GM12874 (cell line): ENCODE measurements around the gene ZNF423.

Source experiments
- TF ChIP-seq, protein P1 (sequence below): IDR thresholded peaks from 2 replicates; pipeline ENCODE4 v1.5.1; 2011; ENCODE audit warnings: low read depth, mild to moderate bottlenecking, control low read depth, low read length, moderate library complexity; ENCODE audit not compliant: insufficient read depth

The ZNF423 gene

GRCh38 chr16:49766225-49766624 is 89.7 kb downstream of the ZNF423 start:
- TF ChIP-seq, protein P1, sequence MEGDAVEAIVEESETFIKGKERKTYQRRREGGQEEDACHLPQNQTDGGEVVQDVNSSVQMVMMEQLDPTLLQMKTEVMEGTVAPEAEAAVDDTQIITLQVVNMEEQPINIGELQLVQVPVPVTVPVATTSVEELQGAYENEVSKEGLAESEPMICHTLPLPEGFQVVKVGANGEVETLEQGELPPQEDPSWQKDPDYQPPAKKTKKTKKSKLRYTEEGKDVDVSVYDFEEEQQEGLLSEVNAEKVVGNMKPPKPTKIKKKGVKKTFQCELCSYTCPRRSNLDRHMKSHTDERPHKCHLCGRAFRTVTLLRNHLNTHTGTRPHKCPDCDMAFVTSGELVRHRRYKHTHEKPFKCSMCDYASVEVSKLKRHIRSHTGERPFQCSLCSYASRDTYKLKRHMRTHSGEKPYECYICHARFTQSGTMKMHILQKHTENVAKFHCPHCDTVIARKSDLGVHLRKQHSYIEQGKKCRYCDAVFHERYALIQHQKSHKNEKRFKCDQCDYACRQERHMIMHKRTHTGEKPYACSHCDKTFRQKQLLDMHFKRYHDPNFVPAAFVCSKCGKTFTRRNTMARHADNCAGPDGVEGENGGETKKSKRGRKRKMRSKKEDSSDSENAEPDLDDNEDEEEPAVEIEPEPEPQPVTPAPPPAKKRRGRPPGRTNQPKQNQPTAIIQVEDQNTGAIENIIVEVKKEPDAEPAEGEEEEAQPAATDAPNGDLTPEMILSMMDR, result no peak

DNA sequence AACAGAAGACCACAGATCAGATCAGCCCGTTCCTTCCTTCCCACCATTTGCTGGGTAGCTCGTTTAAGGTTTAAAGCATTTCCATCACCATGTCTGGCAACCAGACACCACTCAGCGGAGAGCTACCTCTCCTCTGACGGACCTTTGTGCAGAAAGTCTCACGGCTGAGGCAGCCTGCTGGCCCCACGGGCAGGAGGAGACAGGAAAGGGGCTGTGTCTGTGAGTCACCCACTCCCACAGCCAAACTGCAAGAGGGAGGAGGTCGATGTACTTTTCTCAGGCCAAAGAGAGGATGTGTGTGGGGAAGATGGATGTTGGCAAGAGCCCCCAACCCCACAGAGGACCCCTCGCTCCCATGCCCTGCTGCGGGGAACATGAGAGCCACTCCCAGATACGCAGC is 92.1 kb downstream of the ZNF423 start:
- TF ChIP-seq, protein P1, result no peak

GRCh38 chr16:49760815-49761214 is 95.1 kb downstream of the ZNF423 start:
- TF ChIP-seq, protein P1, result no peak

DNA sequence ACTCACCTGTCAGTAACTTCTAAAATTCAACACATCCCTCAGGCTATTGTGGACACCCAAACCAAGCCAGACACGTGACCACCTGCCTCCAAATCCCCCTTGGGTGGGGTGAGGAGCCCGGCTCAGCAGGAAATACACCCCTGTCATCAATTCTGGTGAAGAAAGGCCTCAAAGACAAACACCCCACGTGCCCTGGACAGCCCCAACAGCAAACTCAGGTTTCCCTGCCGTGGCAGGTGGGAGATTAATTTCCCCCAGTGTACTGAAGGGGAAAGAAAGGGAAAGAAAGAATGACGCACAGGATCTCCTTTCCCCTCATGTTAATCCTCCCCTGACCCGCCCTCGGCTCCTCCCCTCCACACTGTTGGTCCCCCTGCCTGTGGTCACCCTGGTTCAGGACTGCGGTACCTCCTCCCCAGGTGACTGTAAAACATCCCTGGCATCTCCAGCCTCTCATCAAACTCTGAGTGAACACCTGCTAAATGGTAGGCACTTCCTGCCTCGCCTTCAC is 98.3 kb downstream of the ZNF423 start:
- TF ChIP-seq, protein P1, result no peak

- TF ChIP-seq, protein P1, result no peak
Measured at GRCh38 chr16:49756775-49757558, 98.9 kb downstream of the ZNF423 start.

GRCh38 chr16:49755716-49756505 is 100.0 kb downstream of the ZNF423 start:
- TF ChIP-seq, protein P1, result no peak

DNA sequence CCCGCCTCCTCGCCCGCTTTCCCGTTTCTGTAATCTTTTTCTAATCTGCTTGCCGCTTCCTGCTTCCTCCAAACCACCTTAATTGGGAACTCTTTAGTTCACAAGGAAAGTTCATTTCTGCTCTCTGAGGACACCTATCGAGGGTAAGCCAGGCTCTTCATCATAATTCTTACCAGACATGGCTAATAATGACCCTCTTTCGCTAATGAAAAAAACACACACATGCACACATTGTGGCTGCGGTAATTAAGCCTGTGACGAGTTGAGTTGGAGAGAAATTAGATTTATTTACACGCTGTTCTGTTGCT is 100.6 kb downstream of the ZNF423 start:
- TF ChIP-seq, protein P1, result no peak
